Measurements from ENCODE around the gene DNAJB9. TPM values are rescaled to one million over a fixed set of nuclear protein-coding genes. Genes with fewer than 3 reads are reported as not detected.

DNAJB9 gene
- total and polyA plus RNA-seq, 4 donors, result 27.6 to 164 (median 49.4) TPM

GRCh38 chr7:108611268-108611667, 41.6 kb downstream of the DNAJB9 start:
- 57% methylated on average over 4 of the region's 4 CpGs for WGBS
- Histone ChIP-seq H3K9ac (ENCODE audit: low read depth in 1 of 2, low read length in 2 of 2) (no peak overlapping the region), H3K4me3 (ENCODE audit: low read depth in 1 of 3, low read length in 3 of 3) (no peak overlapping the region), H3K27ac (ENCODE audit: low read depth in 1 of 2, low read length in 2 of 2) (no peak overlapping the region), H3K4me1 (ENCODE audit: control insufficient read depth in 4 of 4, insufficient read depth in 4 of 4, low read length in 3 of 4) (peaks cover 0 to 53% (median 33%) of the 10 kb centered on the region in 4 donors), H3K27me3 (ENCODE audit: control insufficient read depth in 4 of 4, insufficient read depth in 4 of 4, low read length in 3 of 4) (no peaks in the 10 kb centered on the region), H3K36me3 (ENCODE audit: control insufficient read depth in 4 of 4, insufficient read depth in 3 of 4, low read depth in 1 of 4, low read length in 3 of 4) (no peaks in the 10 kb centered on the region), H3K9me3 (ENCODE audit: control insufficient read depth in 4 of 4, low read length in 3 of 4) (no peaks in the 10 kb centered on the region)
- DNase-seq (ENCODE audit: low spot score), result no peak
- no peak for TF ChIP-seq NR2F2 (IDR thresholded peaks at IDR 0.05)
- no peak for TF ChIP-seq HNF4A (conservative IDR thresholded peaks at IDR 0.05)
- no peak for TF ChIP-seq ZBTB33 (IDR thresholded peaks at IDR 0.05)
- TF ChIP-seq GABPA (IDR thresholded peaks at IDR 0.05 in 1 of 2, conservative IDR thresholded peaks at IDR 0.05 in 1 of 2), result no peak
- TF ChIP-seq FOXA2 (IDR thresholded peaks at IDR 0.05), result no peak
- TF ChIP-seq SP1 (IDR thresholded peaks at IDR 0.05), result no peak
- TF ChIP-seq JUND (IDR thresholded peaks at IDR 0.05), result no peak

- no peak for DNase-seq (ENCODE audit: low spot score)
- 9% methylated on average over 5 of the region's 5 CpGs for WGBS
- H3K4me1 ChIP-seq (ENCODE audit: control insufficient read depth in 4 of 4, insufficient read depth in 4 of 4, low read length in 3 of 4), result peaks cover 0 to 56% (median 33%) of the 10 kb centered on the region in 4 donors
- H3K9ac ChIP-seq (ENCODE audit: low read depth in 1 of 2, low read length in 2 of 2), result peak overlapping the region in 1 of 2 donors; percentile 1
- H3K4me3 ChIP-seq (ENCODE audit: low read depth in 1 of 3, low read length in 3 of 3), result no peak overlapping the region
- H3K27ac ChIP-seq (ENCODE audit: low read depth in 1 of 2, low read length in 2 of 2), result peak overlapping the region; percentile 81 to 85
- no peaks in the 10 kb centered on the region for H3K27me3 ChIP-seq (ENCODE audit: control insufficient read depth in 4 of 4, insufficient read depth in 4 of 4, low read length in 3 of 4)
- no peaks in the 10 kb centered on the region for H3K36me3 ChIP-seq (ENCODE audit: control insufficient read depth in 4 of 4, insufficient read depth in 3 of 4, low read depth in 1 of 4, low read length in 3 of 4)
- H3K9me3 ChIP-seq (ENCODE audit: control insufficient read depth in 4 of 4, low read length in 3 of 4), result no peaks in the 10 kb centered on the region
- peak; percentile 86 for TF ChIP-seq RAD21 (IDR thresholded peaks at IDR 0.05)
- no peak for TF ChIP-seq MAX (IDR thresholded peaks at IDR 0.05)
- peak; percentile 6 for TF ChIP-seq YY1 (IDR thresholded peaks at IDR 0.05)
- peak; percentile 79 for TF ChIP-seq CTCF (IDR thresholded peaks at IDR 0.05; ENCODE audit: low read depth, low read length, missing input control)
Observed at GRCh38 chr7:108613147-108613948, 43.7 kb downstream of the DNAJB9 start.

- Histone ChIP-seq H3K27me3 (ENCODE audit: control insufficient read depth in 4 of 4, insufficient read depth in 4 of 4, low read length in 3 of 4) (no peaks in the 10 kb centered on the region), H3K27ac (ENCODE audit: low read depth in 1 of 2, low read length in 2 of 2) (peak overlapping the region; percentile 81 to 85), H3K4me3 (ENCODE audit: low read depth in 1 of 3, low read length in 3 of 3) (no peak overlapping the region), H3K9me3 (ENCODE audit: control insufficient read depth in 4 of 4, low read length in 3 of 4) (no peaks in the 10 kb centered on the region), H3K9ac (ENCODE audit: low read depth in 1 of 2, low read length in 2 of 2) (peak overlapping the region in 1 of 2 donors; percentile 88), H3K4me1 (ENCODE audit: control insufficient read depth in 4 of 4, insufficient read depth in 4 of 4, low read length in 3 of 4) (peaks cover 0 to 52% (median 31%) of the 10 kb centered on the region in 4 donors), H3K36me3 (ENCODE audit: control insufficient read depth in 4 of 4, insufficient read depth in 3 of 4, low read depth in 1 of 4, low read length in 3 of 4) (no peaks in the 10 kb centered on the region)
- 39% methylated on average over 4 of the region's 4 CpGs for WGBS
- no peak for DNase-seq (ENCODE audit: low spot score)
- TF ChIP-seq FOXA2 (IDR thresholded peaks at IDR 0.05) (peak; percentile 64), MAX (IDR thresholded peaks at IDR 0.05) (peak; percentile 52), REST (IDR thresholded peaks at IDR 0.05) (peak; percentile 86), GABPA (IDR thresholded peaks at IDR 0.05 in 1 of 2, conservative IDR thresholded peaks at IDR 0.05 in 1 of 2) (peak in 1 of 2 donors; percentile 20), RXRA (IDR thresholded peaks at IDR 0.05) (peak; percentile 26 to 60), YY1 (IDR thresholded peaks at IDR 0.05) (peak; percentile 80), FOXA1 (IDR thresholded peaks at IDR 0.05) (peak; percentile 29), NR2F2 (IDR thresholded peaks at IDR 0.05) (no peak), RAD21 (IDR thresholded peaks at IDR 0.05) (peak; percentile 33 to 42), ATF3 (IDR thresholded peaks at IDR 0.05) (peak; percentile 56), ZBTB33 (IDR thresholded peaks at IDR 0.05) (peak; percentile 68)
Observed at GRCh38 chr7:108613949-108614381, 44.3 kb downstream of the DNAJB9 start.
